ENCODE measurements around the gene PUS1.

DNA sequence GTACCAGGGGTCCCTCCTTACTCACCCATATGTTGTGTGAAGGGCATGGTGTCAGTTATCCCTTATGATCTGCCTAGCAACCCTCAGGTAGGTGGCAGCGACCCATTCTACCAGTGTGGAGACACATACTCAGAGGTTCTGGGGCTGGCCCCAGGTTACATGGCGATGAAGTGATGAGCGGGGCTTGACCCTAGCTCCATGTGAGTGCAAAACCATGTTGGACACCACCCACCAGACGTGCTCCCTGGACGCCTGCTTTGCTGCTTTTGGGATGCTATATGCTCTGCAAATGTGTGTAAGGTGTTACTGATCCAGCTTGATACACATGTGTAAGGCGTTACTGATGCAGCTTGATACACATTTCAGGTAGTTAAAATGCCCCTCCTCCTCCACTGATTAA lies 54.0 kb downstream of the PUS1 start:
- TF ChIP-seq, protein P1, sequence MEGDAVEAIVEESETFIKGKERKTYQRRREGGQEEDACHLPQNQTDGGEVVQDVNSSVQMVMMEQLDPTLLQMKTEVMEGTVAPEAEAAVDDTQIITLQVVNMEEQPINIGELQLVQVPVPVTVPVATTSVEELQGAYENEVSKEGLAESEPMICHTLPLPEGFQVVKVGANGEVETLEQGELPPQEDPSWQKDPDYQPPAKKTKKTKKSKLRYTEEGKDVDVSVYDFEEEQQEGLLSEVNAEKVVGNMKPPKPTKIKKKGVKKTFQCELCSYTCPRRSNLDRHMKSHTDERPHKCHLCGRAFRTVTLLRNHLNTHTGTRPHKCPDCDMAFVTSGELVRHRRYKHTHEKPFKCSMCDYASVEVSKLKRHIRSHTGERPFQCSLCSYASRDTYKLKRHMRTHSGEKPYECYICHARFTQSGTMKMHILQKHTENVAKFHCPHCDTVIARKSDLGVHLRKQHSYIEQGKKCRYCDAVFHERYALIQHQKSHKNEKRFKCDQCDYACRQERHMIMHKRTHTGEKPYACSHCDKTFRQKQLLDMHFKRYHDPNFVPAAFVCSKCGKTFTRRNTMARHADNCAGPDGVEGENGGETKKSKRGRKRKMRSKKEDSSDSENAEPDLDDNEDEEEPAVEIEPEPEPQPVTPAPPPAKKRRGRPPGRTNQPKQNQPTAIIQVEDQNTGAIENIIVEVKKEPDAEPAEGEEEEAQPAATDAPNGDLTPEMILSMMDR (conservative IDR thresholded peaks at IDR 0.05; ENCODE audit: low read depth, low read length), result no peak
- no peak for TF ChIP-seq POLR2A (IDR thresholded peaks at IDR 0.05; ENCODE audit: low read depth, low read length)
- TF ChIP-seq, protein P2, sequence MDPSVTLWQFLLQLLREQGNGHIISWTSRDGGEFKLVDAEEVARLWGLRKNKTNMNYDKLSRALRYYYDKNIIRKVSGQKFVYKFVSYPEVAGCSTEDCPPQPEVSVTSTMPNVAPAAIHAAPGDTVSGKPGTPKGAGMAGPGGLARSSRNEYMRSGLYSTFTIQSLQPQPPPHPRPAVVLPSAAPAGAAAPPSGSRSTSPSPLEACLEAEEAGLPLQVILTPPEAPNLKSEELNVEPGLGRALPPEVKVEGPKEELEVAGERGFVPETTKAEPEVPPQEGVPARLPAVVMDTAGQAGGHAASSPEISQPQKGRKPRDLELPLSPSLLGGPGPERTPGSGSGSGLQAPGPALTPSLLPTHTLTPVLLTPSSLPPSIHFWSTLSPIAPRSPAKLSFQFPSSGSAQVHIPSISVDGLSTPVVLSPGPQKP (IDR thresholded peaks at IDR 0.05; ENCODE audit: borderline replicate concordance, low read depth, low read length), result no peak
- no peak for TF ChIP-seq RAD21 (IDR thresholded peaks at IDR 0.05; ENCODE audit: low read length)
- TF ChIP-seq SMC3 (IDR thresholded peaks at IDR 0.05; ENCODE audit: low read depth, low read length), result no peak
- TF ChIP-seq MAFK (IDR thresholded peaks at IDR 0.05; ENCODE audit: low read depth, low read length), result no peak
- TF ChIP-seq MXI1 (IDR thresholded peaks at IDR 0.05; ENCODE audit: borderline replicate concordance, low read depth, low read length), result no peak
- no peak for TF ChIP-seq CEBPB (IDR thresholded peaks at IDR 0.05; ENCODE audit: low read depth, low read length)
- no peak for TF ChIP-seq FOS (IDR thresholded peaks at IDR 0.05; ENCODE audit: low read depth, low read length)
- TF ChIP-seq MAZ (IDR thresholded peaks at IDR 0.05; ENCODE audit: borderline replicate concordance, low read depth, low read length), result no peak
- no peak for TF ChIP-seq RFX5 (IDR thresholded peaks at IDR 0.05; ENCODE audit: low read depth, low read length)

Data from IMR-90 (cell line).